A549 (cell line): ENCODE results near the gene USP6NL. TPM values are rescaled to one million over a fixed set of nuclear protein-coding genes. Genes with fewer than 3 reads are reported as not detected.
A peak's percentile ranks its signal among the peaks of the same experiment; 100 is the strongest.

ENCODE experiments used
- ATAC-seq, 2 experiments: fragments of 200-7000 bp in 1 of 2; fragments of >200 bp in 1 of 2; cut with Nextera tagmentation in 1 of 2; cut with Tn5 transposase in 1 of 2; 3 replicates each; pipeline versions ENCODE4 v1.8.0 to v1.9.1; 2018 to 2020; ENCODE audit warnings: mild to moderate bottlenecking in 1 of 2, moderate library complexity in 1 of 2
- CTCF ChIA-PET: fragments of 300-600 bp; sonication (Branson Sonifier 250); formaldehyde crosslinking; extraction: SDS; loops from one replicate; lab custom pipeline; 2021; ENCODE audit warnings: antibody characterized with exemption, inconsistent platforms; lab: Yijun Ruan, JAX
- POLR2A ChIA-PET: fragments of 350-600 bp; formaldehyde crosslinking; extraction: SDS; loops from one replicate; lab custom pipeline; 2021; ENCODE audit warnings: antibody characterized with exemption, inconsistent platforms; lab: Yijun Ruan, JAX
- DNase-seq, 2 experiments: peaks; one replicate each; pipeline versions ENCODE4 v3.0.0 to v3.0.0-alpha.2; 2011 to 2016; ENCODE audit warnings: low read depth in 1 of 2, low spot score in 1 of 2
- FAIRE-seq: peaks from 2 replicates; lab custom pipeline; 2011; peaks lifted over from hg19 to GRCh38; lab: Jason Lieb, UNC
- H3K27ac ChIP-seq, 2 experiments: fragments of >200 bp; sonication (Bioruptor Twin); formaldehyde crosslinking; 3 replicates each; pipeline ENCODE4 v1.5.1; 2016 to 2017
- H3K4me1 ChIP-seq: fragments of >200 bp; sonication (Bioruptor Twin); formaldehyde crosslinking; 3 replicates; pipeline ENCODE4 v1.6.1; 2016
- H3K4me2 ChIP-seq: fragments of >200 bp; sonication (Bioruptor Twin); formaldehyde crosslinking; 3 replicates; pipeline ENCODE4 v1.6.1; 2016
- H3K4me3 ChIP-seq: fragments of >200 bp; sonication (Bioruptor Twin); formaldehyde crosslinking; 3 replicates; pipeline ENCODE4 v1.5.1; 2016
- H3K9me3 ChIP-seq: fragments of >200 bp; sonication (Bioruptor Twin); formaldehyde crosslinking; 3 replicates; pipeline ENCODE4 v1.6.1; 2016
- CBX2 ChIP-seq: fragments of 200-600 bp; sonication (generic); IDR thresholded peaks from 2 replicates; pipeline ENCODE4 v1.6.1; 2016; ENCODE audit warnings: low read depth, mild to moderate bottlenecking, borderline replicate concordance
- CEBPB ChIP-seq, 2 experiments: fragments of >200 bp in 1 of 2; sonication (Bioruptor Twin) in 1 of 2; formaldehyde crosslinking in 1 of 2; IDR thresholded peaks; 2 replicates each; pipeline ENCODE4 v1.6.1; 2012 to 2016
- CHD2 ChIP-seq: fragments of 150-350 bp; IDR thresholded peaks from 2 replicates; pipeline ENCODE4 v1.6.1; 2014; ENCODE audit warnings: low read length; ENCODE audit not compliant: partially characterized antibody
- CHD4 ChIP-seq: fragments of 200-600 bp; sonication (generic); IDR thresholded peaks from 2 replicates; pipeline ENCODE4 v1.6.1; 2016; ENCODE audit warnings: antibody characterized with exemption, mild to moderate bottlenecking, borderline replicate concordance
- EHF ChIP-seq: fragments of 250-450 bp; sonication (Bioruptor Pico); IDR thresholded peaks from 2 replicates; pipeline ENCODE4 v1.5.0; 2020; ENCODE audit warnings: mild to moderate bottlenecking
- EP300 ChIP-seq, 2 experiments: fragments of >200 bp; sonication (Bioruptor Twin); formaldehyde crosslinking; IDR thresholded peaks; 2 replicates in 1 of 2; 3 replicates in 1 of 2; pipeline ENCODE4 v1.6.1; 2016 to 2017
- ESRRA ChIP-seq: fragments of 150-350 bp; IDR thresholded peaks from 2 replicates; pipeline ENCODE4 v1.6.1; 2014; ENCODE audit warnings: mild to moderate bottlenecking, low read length, borderline replicate concordance
- FOSB ChIP-seq: fragments of 250-450 bp; sonication (Bioruptor Pico); IDR thresholded peaks from 2 replicates; pipeline ENCODE4 v1.5.0; 2020; ENCODE audit warnings: mild to moderate bottlenecking, moderate library complexity
- HDAC2 ChIP-seq: fragments of 200-600 bp; sonication (generic); IDR thresholded peaks from 2 replicates; pipeline ENCODE4 v1.6.1; 2016
- HEYL ChIP-seq: fragments of 250-450 bp; sonication (Bioruptor Pico); IDR thresholded peaks from 2 replicates; pipeline ENCODE4 v1.8.0; 2021; ENCODE audit warnings: mild to moderate bottlenecking, moderate library complexity
- HOXA7 ChIP-seq: fragments of 250-450 bp; sonication (Bioruptor Pico); IDR thresholded peaks from 2 replicates; pipeline ENCODE4 v1.5.0; 2020; ENCODE audit warnings: mild to moderate bottlenecking, moderate library complexity
- HOXB5 ChIP-seq: fragments of 250-450 bp; sonication (Bioruptor Pico); IDR thresholded peaks from 2 replicates; pipeline ENCODE4 v1.5.0; 2020; ENCODE audit warnings: mild to moderate bottlenecking, moderate library complexity
- JUNB ChIP-seq: fragments of >200 bp; sonication (Bioruptor Twin); formaldehyde crosslinking; IDR thresholded peaks from 2 replicates; pipeline ENCODE4 v1.6.1; 2016
- KDM1A ChIP-seq: fragments of 200-600 bp; sonication (generic); IDR thresholded peaks from 2 replicates; pipeline ENCODE4 v1.6.1; 2016; ENCODE audit warnings: low read depth, mild to moderate bottlenecking
- MAZ ChIP-seq: fragments of 150-350 bp; IDR thresholded peaks from 2 replicates; pipeline ENCODE4 v1.6.1; 2014; ENCODE audit warnings: antibody characterized with exemption, low read depth, low read length, borderline replicate concordance
- NFE2L2 ChIP-seq: fragments of 150-350 bp; conservative IDR thresholded peaks from 2 replicates; pipeline ENCODE4 v1.6.1; 2014; ENCODE audit warnings: low read length
- NPAS2 ChIP-seq: fragments of 250-450 bp; sonication (Bioruptor Pico); IDR thresholded peaks from 2 replicates; pipeline ENCODE4 v1.8.0; 2022; ENCODE audit warnings: mild to moderate bottlenecking, moderate library complexity, borderline replicate concordance
- NR3C1 ChIP-seq: fragments of >200 bp; sonication (Bioruptor Twin); formaldehyde crosslinking; IDR thresholded peaks from 3 replicates; pipeline ENCODE4 v1.6.1; 2017
- POLR2A ChIP-seq: IDR thresholded peaks from 2 replicates; pipeline ENCODE4 v1.6.1; 2012; ENCODE audit warnings: mild to moderate bottlenecking, low read length
- POLR2AphosphoS2 ChIP-seq: conservative IDR thresholded peaks from 2 replicates; pipeline ENCODE4 v1.6.1; 2012; ENCODE audit warnings: low read length, improper control_type of control experiment, inconsistent platforms
- RCOR1 ChIP-seq: fragments of 150-350 bp; IDR thresholded peaks from 2 replicates; pipeline ENCODE4 v1.6.1; 2014; ENCODE audit warnings: antibody characterized with exemption, low read length, low read depth
- SMC3 ChIP-seq: fragments of >200 bp; sonication (Bioruptor Twin); formaldehyde crosslinking; IDR thresholded peaks from 3 replicates; pipeline ENCODE4 v1.6.1; 2018; ENCODE audit warnings: inconsistent platforms
- SREBF2 ChIP-seq: fragments of 450-650 bp; IDR thresholded peaks from 2 replicates; pipeline ENCODE4 v1.6.1; 2014; ENCODE audit warnings: mild to moderate bottlenecking, moderate library complexity
- TFCP2L1 ChIP-seq: fragments of 250-450 bp; sonication (Bioruptor Pico); IDR thresholded peaks from 2 replicates; pipeline ENCODE4 v1.5.0; 2021; ENCODE audit warnings: mild to moderate bottlenecking
- ZC3H11A ChIP-seq: fragments of 450-650 bp; IDR thresholded peaks from 2 replicates; pipeline ENCODE4 v1.6.1; 2014; ENCODE audit warnings: antibody characterized with exemption, mild to moderate bottlenecking
- ZFP36 ChIP-seq: fragments of 450-650 bp; IDR thresholded peaks from 2 replicates; pipeline ENCODE4 v1.6.1; 2014; ENCODE audit warnings: borderline replicate concordance; ENCODE audit not compliant: partially characterized antibody
- ZNF302 ChIP-seq: fragments of 250-450 bp; sonication (Bioruptor Pico); IDR thresholded peaks from 2 replicates; pipeline ENCODE4 v1.9.0; 2021; ENCODE audit warnings: inconsistent platforms, mild to moderate bottlenecking, moderate library complexity
- ZSCAN20 ChIP-seq: fragments of 250-450 bp; sonication (Bioruptor Pico); IDR thresholded peaks from 2 replicates; pipeline ENCODE4 v1.8.0; 2022; ENCODE audit warnings: mild to moderate bottlenecking, moderate library complexity
- WGBS: methylation state at CpG from one replicate; pipeline ENCODE4 v1.1.6; 2017; ENCODE audit errors: missing lambda C conversion rate; 5-methylcytosine and 5-hydroxymethylcytosine counted together
- polyA minus RNA-seq: library from RNA; depleted of rRNA, polyadenylated mRNA; stranded (reverse); fragments of >200 nt; gene quantifications from 2 replicates; pipeline ENCODE4 v1.2.3, GENCODE V29; 2011; rRNA and poly(A)+ RNA removed
- polyA plus RNA-seq, 4 experiments: library from polyadenylated mRNA; depleted of rRNA in 3 of 4; stranded (reverse); fragments of >200 nt; fragmentation: RNase III in 1 of 4; extraction: RNeasy Plus Mini Kit Qiagen cat#74134 plus additional on column Dnase treatment in 1 of 4; gene quantifications; 2 replicates in 3 of 4; 3 replicates in 1 of 4; pipeline ENCODE4 v1.2.3, GENCODE V29; 2011 to 2017
- TF ChIP-seq, protein P1 (sequence below): fragments of 450-650 bp; IDR thresholded peaks from 2 replicates; pipeline ENCODE4 v1.6.1; 2014; ENCODE audit warnings: antibody characterized with exemption
- TF ChIP-seq, protein P2 (sequence below): fragments of 250-450 bp; sonication (Bioruptor Pico); IDR thresholded peaks from 2 replicates; pipeline ENCODE4 v1.5.0; 2021; ENCODE audit warnings: mild to moderate bottlenecking, moderate library complexity, borderline replicate concordance
- TF ChIP-seq, protein P3 (sequence below): fragments of 150-350 bp; IDR thresholded peaks from 2 replicates; pipeline ENCODE4 v1.6.1; 2014; ENCODE audit warnings: low read depth, mild to moderate bottlenecking, low read length
- TF ChIP-seq, protein P4 (sequence below): fragments of >200 bp; sonication (Bioruptor Twin); formaldehyde crosslinking; IDR thresholded peaks from 3 replicates; pipeline ENCODE4 v1.5.1; 2016
- TF ChIP-seq, protein P5 (sequence below): fragments of >200 bp; sonication (Bioruptor Twin); formaldehyde crosslinking; IDR thresholded peaks from 2 replicates; pipeline ENCODE4 v1.6.1; 2016
- TF ChIP-seq, protein P6 (sequence below): IDR thresholded peaks from 2 replicates; pipeline ENCODE4 v1.6.1; 2012; ENCODE audit warnings: low read depth, borderline replicate concordance

The USP6NL gene
- polyA plus RNA-seq (2011; rRNA removed), result 16.8 and 18.2 TPM in 2 replicates
- polyA plus RNA-seq (2012; cell fraction: cytosol; rRNA removed), result 7.1 and 8.7 TPM in 2 replicates
- polyA plus RNA-seq (2012; cell fraction: nucleus; rRNA removed), result 5.2 and 6.9 TPM in 2 replicates
- polyA plus RNA-seq (2017; fragmentation: RNase III; extraction: RNeasy Plus Mini Kit Qiagen cat#74134 plus additional on column Dnase treatment), result 10.4 to 11.7 TPM (median 10.6 TPM) in 3 replicates
- polyA minus RNA-seq, result 14.3 and 14.4 TPM in 2 replicates

DNA sequence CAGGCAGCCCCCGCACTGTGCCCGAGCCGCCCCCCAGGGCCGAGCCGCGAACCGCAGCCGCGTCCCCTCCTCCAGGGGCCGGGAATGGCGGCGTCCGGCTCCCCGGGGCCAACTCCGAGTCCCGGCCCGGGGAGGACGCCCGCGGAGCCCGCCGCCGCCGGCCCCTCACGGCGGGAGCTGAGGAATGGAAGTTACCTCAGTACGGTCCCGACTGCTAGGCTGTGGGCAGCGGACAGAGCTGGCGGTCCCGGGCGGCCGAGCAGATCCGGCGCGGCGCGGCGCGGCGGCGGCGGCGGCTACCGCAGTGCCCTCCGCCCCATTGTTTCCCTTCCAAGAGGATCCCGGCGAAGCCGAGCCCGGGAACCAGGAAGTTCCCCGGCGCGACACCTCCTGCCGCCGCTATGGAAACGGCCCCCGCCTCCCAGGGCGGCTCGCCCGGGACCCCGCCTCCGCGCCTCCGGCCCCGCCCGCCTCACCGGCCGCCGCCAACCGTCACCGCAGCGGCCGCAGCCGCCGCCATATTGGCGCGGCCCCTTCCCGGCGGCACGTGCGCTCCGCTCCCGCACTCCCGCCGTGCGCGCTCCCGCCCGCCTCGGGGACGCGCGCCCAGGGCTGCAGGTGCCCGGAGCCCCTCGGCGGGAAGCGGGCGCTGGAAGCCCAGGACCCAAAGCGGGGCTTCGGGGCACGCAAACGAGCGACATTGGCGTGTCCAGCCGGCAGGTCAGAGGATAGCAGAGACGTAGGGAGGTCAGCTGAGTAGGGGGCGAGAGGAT, at the start of gene USP6NL:
Gene USP6NL (minus strand): TSS at position 403 of the 773 bp plus-strand sequence. CDS start 14,016 bp downstream, outside the sequence.
- Histone ChIP-seq H3K9me3 (no peaks in the 10 kb centered on the region), H3K4me1 (peaks cover 11% of the 10 kb centered on the region), H3K4me2 (peak within 1 kb of the TSS; percentile 94), H3K4me3 (peak within 1 kb of the TSS; percentile 75), H3K27ac (peak within 1 kb of the TSS; percentile 86 to 98)
- 2% methylated on average over 28 of the region's 107 CpGs for WGBS
- no peak for FAIRE-seq
- POLR2A ChIA-PET, result interaction anchor here (0.7 kb wide), 1 partner anchor 513 kb away, joined by 3 read pairs; no protein-coding TSS in a partner anchor
- peak; percentile 94 to 95 for ATAC-seq
- peak; percentile 73 to 83 for DNase-seq
- CTCF ChIA-PET, result no interaction called here
- TF ChIP-seq POLR2AphosphoS2, result no peak
- TF ChIP-seq RCOR1, result no peak
- no peak for TF ChIP-seq CHD4
- TF ChIP-seq, protein P1, sequence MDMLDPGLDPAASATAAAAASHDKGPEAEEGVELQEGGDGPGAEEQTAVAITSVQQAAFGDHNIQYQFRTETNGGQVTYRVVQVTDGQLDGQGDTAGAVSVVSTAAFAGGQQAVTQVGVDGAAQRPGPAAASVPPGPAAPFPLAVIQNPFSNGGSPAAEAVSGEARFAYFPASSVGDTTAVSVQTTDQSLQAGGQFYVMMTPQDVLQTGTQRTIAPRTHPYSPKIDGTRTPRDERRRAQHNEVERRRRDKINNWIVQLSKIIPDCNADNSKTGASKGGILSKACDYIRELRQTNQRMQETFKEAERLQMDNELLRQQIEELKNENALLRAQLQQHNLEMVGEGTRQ, result no peak
- TF ChIP-seq TFCP2L1 (CRISPR knock-in tag), result no peak
- no peak for TF ChIP-seq EHF (CRISPR knock-in tag)
- no peak for TF ChIP-seq ZSCAN20
- TF ChIP-seq ZFP36, result no peak
- TF ChIP-seq HDAC2, result no peak
- TF ChIP-seq, protein P2, sequence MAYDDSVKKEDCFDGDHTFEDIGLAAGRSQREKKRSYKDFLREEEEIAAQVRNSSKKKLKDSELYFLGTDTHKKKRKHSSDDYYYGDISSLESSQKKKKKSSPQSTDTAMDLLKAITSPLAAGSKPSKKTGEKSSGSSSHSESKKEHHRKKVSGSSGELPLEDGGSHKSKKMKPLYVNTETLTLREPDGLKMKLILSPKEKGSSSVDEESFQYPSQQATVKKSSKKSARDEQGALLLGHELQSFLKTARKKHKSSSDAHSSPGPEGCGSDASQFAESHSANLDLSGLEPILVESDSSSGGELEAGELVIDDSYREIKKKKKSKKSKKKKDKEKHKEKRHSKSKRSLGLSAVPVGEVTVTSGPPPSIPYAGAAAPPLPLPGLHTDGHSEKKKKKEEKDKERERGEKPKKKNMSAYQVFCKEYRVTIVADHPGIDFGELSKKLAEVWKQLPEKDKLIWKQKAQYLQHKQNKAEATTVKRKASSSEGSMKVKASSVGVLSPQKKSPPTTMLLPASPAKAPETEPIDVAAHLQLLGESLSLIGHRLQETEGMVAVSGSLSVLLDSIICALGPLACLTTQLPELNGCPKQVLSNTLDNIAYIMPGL (CRISPR knock-in tag), result no peak
- TF ChIP-seq EP300 (IDR thresholded peaks at IDR 0.05), result no peak
- TF ChIP-seq, protein P3, sequence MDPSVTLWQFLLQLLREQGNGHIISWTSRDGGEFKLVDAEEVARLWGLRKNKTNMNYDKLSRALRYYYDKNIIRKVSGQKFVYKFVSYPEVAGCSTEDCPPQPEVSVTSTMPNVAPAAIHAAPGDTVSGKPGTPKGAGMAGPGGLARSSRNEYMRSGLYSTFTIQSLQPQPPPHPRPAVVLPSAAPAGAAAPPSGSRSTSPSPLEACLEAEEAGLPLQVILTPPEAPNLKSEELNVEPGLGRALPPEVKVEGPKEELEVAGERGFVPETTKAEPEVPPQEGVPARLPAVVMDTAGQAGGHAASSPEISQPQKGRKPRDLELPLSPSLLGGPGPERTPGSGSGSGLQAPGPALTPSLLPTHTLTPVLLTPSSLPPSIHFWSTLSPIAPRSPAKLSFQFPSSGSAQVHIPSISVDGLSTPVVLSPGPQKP, result no peak
- no peak for TF ChIP-seq ESRRA
- no peak for TF ChIP-seq FOSB
- TF ChIP-seq, protein P4, sequence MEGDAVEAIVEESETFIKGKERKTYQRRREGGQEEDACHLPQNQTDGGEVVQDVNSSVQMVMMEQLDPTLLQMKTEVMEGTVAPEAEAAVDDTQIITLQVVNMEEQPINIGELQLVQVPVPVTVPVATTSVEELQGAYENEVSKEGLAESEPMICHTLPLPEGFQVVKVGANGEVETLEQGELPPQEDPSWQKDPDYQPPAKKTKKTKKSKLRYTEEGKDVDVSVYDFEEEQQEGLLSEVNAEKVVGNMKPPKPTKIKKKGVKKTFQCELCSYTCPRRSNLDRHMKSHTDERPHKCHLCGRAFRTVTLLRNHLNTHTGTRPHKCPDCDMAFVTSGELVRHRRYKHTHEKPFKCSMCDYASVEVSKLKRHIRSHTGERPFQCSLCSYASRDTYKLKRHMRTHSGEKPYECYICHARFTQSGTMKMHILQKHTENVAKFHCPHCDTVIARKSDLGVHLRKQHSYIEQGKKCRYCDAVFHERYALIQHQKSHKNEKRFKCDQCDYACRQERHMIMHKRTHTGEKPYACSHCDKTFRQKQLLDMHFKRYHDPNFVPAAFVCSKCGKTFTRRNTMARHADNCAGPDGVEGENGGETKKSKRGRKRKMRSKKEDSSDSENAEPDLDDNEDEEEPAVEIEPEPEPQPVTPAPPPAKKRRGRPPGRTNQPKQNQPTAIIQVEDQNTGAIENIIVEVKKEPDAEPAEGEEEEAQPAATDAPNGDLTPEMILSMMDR, result no peak
- TF ChIP-seq ZC3H11A, result no peak
- no peak for TF ChIP-seq KDM1A
- no peak for TF ChIP-seq SREBF2
- TF ChIP-seq MAZ, result no peak
- TF ChIP-seq SMC3, result no peak
- no peak for TF ChIP-seq CHD2
- no peak for TF ChIP-seq CBX2
- 0 out of 2 replicates have a peak, but pooled peaks have one; percentile 51 for TF ChIP-seq HOXB5 (CRISPR knock-in tag)
- TF ChIP-seq, protein P5, sequence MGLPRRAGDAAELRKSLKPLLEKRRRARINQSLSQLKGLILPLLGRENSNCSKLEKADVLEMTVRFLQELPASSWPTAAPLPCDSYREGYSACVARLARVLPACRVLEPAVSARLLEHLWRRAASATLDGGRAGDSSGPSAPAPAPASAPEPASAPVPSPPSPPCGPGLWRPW, result no peak
- no peak for TF ChIP-seq JUNB
- TF ChIP-seq, protein P6, sequence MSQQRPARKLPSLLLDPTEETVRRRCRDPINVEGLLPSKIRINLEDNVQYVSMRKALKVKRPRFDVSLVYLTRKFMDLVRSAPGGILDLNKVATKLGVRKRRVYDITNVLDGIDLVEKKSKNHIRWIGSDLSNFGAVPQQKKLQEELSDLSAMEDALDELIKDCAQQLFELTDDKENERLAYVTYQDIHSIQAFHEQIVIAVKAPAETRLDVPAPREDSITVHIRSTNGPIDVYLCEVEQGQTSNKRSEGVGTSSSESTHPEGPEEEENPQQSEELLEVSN, result peak; percentile 57; the same call in 1 of the 2 replicates
- no peak for TF ChIP-seq ZNF302 (CRISPR knock-in tag)
- peak; percentile 27; the same call in 1 of the 2 replicates for TF ChIP-seq NPAS2 (CRISPR knock-in tag)
- TF ChIP-seq NR3C1, result no peak
- TF ChIP-seq HOXA7 (CRISPR knock-in tag), result no peak
- no peak for TF ChIP-seq HEYL (CRISPR knock-in tag)
- no peak for TF ChIP-seq CEBPB (IDR thresholded peaks at IDR 0.05)
- no peak for TF ChIP-seq NFE2L2
- peak; percentile 58 for TF ChIP-seq POLR2A
